Peyer's patch (tissue), 4 donors: Measurements from ENCODE around the gene OMG. TPM values are rescaled to one million over a fixed set of nuclear protein-coding genes. Genes with fewer than 3 reads are reported as not detected.

Source experiments
- DNase-seq, 3 donors: peaks; one replicate each; pipeline ENCODE4 v3.0.0-alpha.2; 2017 to 2019
- H3K27ac ChIP-seq, 4 donors: fragments of 200-600 bp; sonication (generic); one replicate each; pipeline ENCODE4 v1.5.1; 2016 to 2019
- H3K27me3 ChIP-seq, 2 donors: fragments of 200-600 bp; sonication (generic); one replicate each; pipeline ENCODE4 v1.5.1; 2019
- H3K36me3 ChIP-seq, 3 donors: fragments of 200-600 bp; sonication (generic); one replicate each; pipeline ENCODE4 v1.5.1; 2016 to 2019
- H3K4me1 ChIP-seq, 4 donors: fragments of 200-600 bp; sonication (generic); one replicate each; pipeline ENCODE4 v1.5.1; 2016 to 2019
- H3K4me3 ChIP-seq, 4 donors: fragments of 200-600 bp; sonication (generic); 1 replicate in 3 of 4; 2 replicates in 1 of 4; pipeline ENCODE4 v1.5.1; 2016 to 2019; ENCODE audit warnings: mild to moderate bottlenecking in 1 of 4
- H3K9me3 ChIP-seq, 4 donors: fragments of 200-600 bp; sonication (generic); one replicate each; pipeline ENCODE4 v1.5.1; 2016 to 2019; ENCODE audit warnings: mild to moderate bottlenecking in 1 of 4
- CTCF ChIP-seq, 6 experiments: fragments of 450-650 bp in 4 of 6; fragments of 200-600 bp in 2 of 6; sonication (generic) in 1 of 6; IDR thresholded peaks; one replicate each; pipeline ENCODE4 v1.5.1; 2017 to 2019; ENCODE audit warnings: antibody characterized with exemption in 6 of 6, mild to moderate bottlenecking in 3 of 6, moderate library complexity in 1 of 6
- POLR2A ChIP-seq, 2 donors: fragments of 450-650 bp; IDR thresholded peaks; one replicate each; pipeline ENCODE4 v1.5.1; 2017; ENCODE audit warnings: antibody characterized with exemption in 2 of 2, mild to moderate bottlenecking in 2 of 2, moderate library complexity in 2 of 2
- total RNA-seq, 4 donors: library from RNA; depleted of rRNA; stranded (reverse); fragments of >200 nt; gene quantifications; one replicate each; pipeline ENCODE4 v1.1.0, GENCODE V29; 2016

Gene OMG
- total RNA-seq, 4 donors from 2014 or later = not detected

GRCh38 chr17:31281061-31281460 lies 16.0 kb downstream of the OMG start:
- TF ChIP-seq CTCF (IDR thresholded peaks at IDR 0.05) (no peak), POLR2A (IDR thresholded peaks at IDR 0.05) (no peak)
- no peak overlapping the region for H3K4me3 ChIP-seq
- no peak for DNase-seq

GRCh38 chr17:31279401-31279800 lies 17.6 kb downstream of the OMG start:
- no peak overlapping the region for H3K27ac ChIP-seq
- no peaks in the 10 kb centered on the region for H3K9me3 ChIP-seq
- no peak overlapping the region for H3K4me3 ChIP-seq
- peaks cover 0 to 8% (median 0%) of the 10 kb centered on the region in 3 donors for H3K36me3 ChIP-seq
- no peak for TF ChIP-seq CTCF (IDR thresholded peaks at IDR 0.05)
- TF ChIP-seq POLR2A (IDR thresholded peaks at IDR 0.05) = no peak
- no peaks in the 10 kb centered on the region for H3K4me1 ChIP-seq
- DNase-seq = no peak
- no peaks in the 10 kb centered on the region for H3K27me3 ChIP-seq

More at GRCh38 chr17:31281061-31281460, 16.0 kb downstream of the OMG start:
- no peak overlapping the region for H3K27ac ChIP-seq
- H3K4me1 ChIP-seq = no peaks in the 10 kb centered on the region
- H3K27me3 ChIP-seq = no peaks in the 10 kb centered on the region
- H3K9me3 ChIP-seq = no peaks in the 10 kb centered on the region
- H3K36me3 ChIP-seq = peaks cover 0 to 8% (median 0%) of the 10 kb centered on the region in 3 donors

GRCh38 chr17:31275116-31275515 lies 21.9 kb downstream of the OMG start:
- TF ChIP-seq POLR2A (IDR thresholded peaks at IDR 0.05) = no peak
- TF ChIP-seq CTCF (IDR thresholded peaks at IDR 0.05) = no peak
- no peaks in the 10 kb centered on the region for H3K9me3 ChIP-seq
- H3K36me3 ChIP-seq = peaks cover 0 to 13% (median 0%) of the 10 kb centered on the region in 3 donors
- no peaks in the 10 kb centered on the region for H3K27me3 ChIP-seq
- H3K4me1 ChIP-seq = no peaks in the 10 kb centered on the region
- no peak for DNase-seq
- H3K27ac ChIP-seq = no peak overlapping the region
- H3K4me3 ChIP-seq = no peak overlapping the region

- Histone ChIP-seq H3K4me3 (no peak overlapping the region), H3K36me3 (peaks cover 0 to 13% (median 0%) of the 10 kb centered on the region in 3 donors), H3K27ac (no peak overlapping the region), H3K4me1 (no peaks in the 10 kb centered on the region), H3K9me3 (no peaks in the 10 kb centered on the region), H3K27me3 (no peaks in the 10 kb centered on the region)
- DNase-seq = no peak
- TF ChIP-seq CTCF (IDR thresholded peaks at IDR 0.05) = no peak
- no peak for TF ChIP-seq POLR2A (IDR thresholded peaks at IDR 0.05)
These were observed 22.8 kb downstream of the OMG start for GRCh38 chr17:31274252-31274651.

- H3K27me3 ChIP-seq = no peaks in the 10 kb centered on the region
- DNase-seq = no peak
- no peak for TF ChIP-seq CTCF (IDR thresholded peaks at IDR 0.05)
- TF ChIP-seq POLR2A (IDR thresholded peaks at IDR 0.05) = no peak
- H3K4me3 ChIP-seq = no peak overlapping the region
- H3K9me3 ChIP-seq = no peaks in the 10 kb centered on the region
- no peaks in the 10 kb centered on the region for H3K4me1 ChIP-seq
- H3K36me3 ChIP-seq = peaks cover 0 to 17% (median 0%) of the 10 kb centered on the region in 3 donors
- H3K27ac ChIP-seq = no peak overlapping the region
These were observed 23.5 kb downstream of the OMG start for GRCh38 chr17:31273516-31273915.

- DNase-seq = no peak
- Histone ChIP-seq H3K27ac (no peak overlapping the region), H3K36me3 (peaks cover 0 to 24% (median 0%) of the 10 kb centered on the region in 3 donors), H3K4me1 (no peaks in the 10 kb centered on the region), H3K27me3 (no peaks in the 10 kb centered on the region), H3K4me3 (no peak overlapping the region), H3K9me3 (no peaks in the 10 kb centered on the region)
- TF ChIP-seq POLR2A (IDR thresholded peaks at IDR 0.05) (no peak), CTCF (IDR thresholded peaks at IDR 0.05) (no peak)
These were observed 24.2 kb downstream of the OMG start for GRCh38 chr17:31272803-31273202.
